ENCODE measurements around the gene TM9SF4. TPM values are rescaled to one million over a fixed set of nuclear protein-coding genes. Genes with fewer than 3 reads are reported as not detected.

The TM9SF4 gene
- polyA plus RNA-seq, 3 donors = 49.7 to 78.5 (median 78.3) TPM

DNA sequence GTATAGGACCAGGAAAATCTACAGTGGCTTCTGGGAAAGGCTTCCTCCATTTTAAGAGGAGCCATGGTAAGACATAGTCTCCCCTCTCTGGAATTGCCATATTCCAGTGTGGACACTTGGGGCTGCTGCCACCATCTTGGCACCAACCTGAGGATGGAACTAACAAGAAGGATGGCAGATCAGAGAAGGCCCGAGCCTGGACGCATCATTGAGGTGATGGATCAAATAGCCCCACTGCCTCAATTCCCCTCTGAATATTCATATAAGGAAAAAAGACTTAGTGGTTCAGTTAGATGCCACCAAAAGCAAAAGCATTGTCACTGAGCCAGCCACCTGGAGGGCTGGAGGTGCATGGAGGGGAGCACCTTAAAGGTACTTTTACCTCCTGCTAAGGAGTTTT lies 72.1 kb downstream of the TM9SF4 start:
- H3K4me1 ChIP-seq (ENCODE audit: control insufficient read depth in 1 of 2, insufficient read depth in 2 of 2, low read length in 2 of 2) = no peaks in the 10 kb centered on the region
- H2AFZ ChIP-seq (ENCODE audit: insufficient read depth, low read depth, low read length, poor library complexity, severe bottlenecking) = no peak overlapping the region
- intact Hi-C loops (cut with micrococcal nuclease) = no loop called here
- no peaks in the 10 kb centered on the region for H3K27me3 ChIP-seq (ENCODE audit: control insufficient read depth in 2 of 2, insufficient read depth in 2 of 2, low read length in 2 of 2)
- no peak overlapping the region for H3K27ac ChIP-seq (ENCODE audit: low read depth in 1 of 2, low read length in 2 of 2)
- no peak overlapping the region for H3K4me3 Mint-ChIP-seq
- no peaks in the 10 kb centered on the region for H3K9me3 ChIP-seq (replicated peaks in 1 of 2; ENCODE audit: control insufficient read depth in 1 of 2, insufficient read depth in 1 of 2, low read length in 2 of 2)
- H4K20me1 ChIP-seq (ENCODE audit: insufficient read depth, low read length) = no peaks in the 10 kb centered on the region
- no peaks in the 10 kb centered on the region for H3K79me2 ChIP-seq (ENCODE audit: insufficient read depth, low read length)
- peaks cover 0 to 2% (median 0%) of the 10 kb centered on the region in 7 donors for H3K9me3 Mint-ChIP-seq
- H3K27me3 Mint-ChIP-seq (ENCODE audit: low read depth in 3 of 3) = peaks cover 0 to 7% (median 0%) of the 10 kb centered on the region in 3 donors
- no peak overlapping the region for H3K4me2 ChIP-seq (replicated peaks; ENCODE audit: extremely low read depth, low read length, poor library complexity, severe bottlenecking)
- no peaks in the 10 kb centered on the region for H3K4me1 Mint-ChIP-seq
- H3K36me3 Mint-ChIP-seq = no peaks in the 10 kb centered on the region
- no peak overlapping the region for H3K9ac ChIP-seq (ENCODE audit: insufficient read depth, low read length, poor library complexity, severe bottlenecking)
- no peak overlapping the region for H3K27ac Mint-ChIP-seq
- TF ChIP-seq, protein P1, sequence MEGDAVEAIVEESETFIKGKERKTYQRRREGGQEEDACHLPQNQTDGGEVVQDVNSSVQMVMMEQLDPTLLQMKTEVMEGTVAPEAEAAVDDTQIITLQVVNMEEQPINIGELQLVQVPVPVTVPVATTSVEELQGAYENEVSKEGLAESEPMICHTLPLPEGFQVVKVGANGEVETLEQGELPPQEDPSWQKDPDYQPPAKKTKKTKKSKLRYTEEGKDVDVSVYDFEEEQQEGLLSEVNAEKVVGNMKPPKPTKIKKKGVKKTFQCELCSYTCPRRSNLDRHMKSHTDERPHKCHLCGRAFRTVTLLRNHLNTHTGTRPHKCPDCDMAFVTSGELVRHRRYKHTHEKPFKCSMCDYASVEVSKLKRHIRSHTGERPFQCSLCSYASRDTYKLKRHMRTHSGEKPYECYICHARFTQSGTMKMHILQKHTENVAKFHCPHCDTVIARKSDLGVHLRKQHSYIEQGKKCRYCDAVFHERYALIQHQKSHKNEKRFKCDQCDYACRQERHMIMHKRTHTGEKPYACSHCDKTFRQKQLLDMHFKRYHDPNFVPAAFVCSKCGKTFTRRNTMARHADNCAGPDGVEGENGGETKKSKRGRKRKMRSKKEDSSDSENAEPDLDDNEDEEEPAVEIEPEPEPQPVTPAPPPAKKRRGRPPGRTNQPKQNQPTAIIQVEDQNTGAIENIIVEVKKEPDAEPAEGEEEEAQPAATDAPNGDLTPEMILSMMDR (IDR thresholded peaks at IDR 0.05) = no peak
- no CpG with 5 or more reads among the region's 2 CpGs for WGBS (ENCODE audit: insufficient coverage)
- no peak for DNase-seq
- H3K36me3 ChIP-seq (replicated peaks in 1 of 2; ENCODE audit: control insufficient read depth in 1 of 2, insufficient read depth in 2 of 2, low read length in 2 of 2) = no peaks in the 10 kb centered on the region
- H3K4me3 ChIP-seq (replicated peaks in 1 of 3; ENCODE audit: low read depth in 2 of 3, low read length in 3 of 3) = no peak overlapping the region

DNA sequence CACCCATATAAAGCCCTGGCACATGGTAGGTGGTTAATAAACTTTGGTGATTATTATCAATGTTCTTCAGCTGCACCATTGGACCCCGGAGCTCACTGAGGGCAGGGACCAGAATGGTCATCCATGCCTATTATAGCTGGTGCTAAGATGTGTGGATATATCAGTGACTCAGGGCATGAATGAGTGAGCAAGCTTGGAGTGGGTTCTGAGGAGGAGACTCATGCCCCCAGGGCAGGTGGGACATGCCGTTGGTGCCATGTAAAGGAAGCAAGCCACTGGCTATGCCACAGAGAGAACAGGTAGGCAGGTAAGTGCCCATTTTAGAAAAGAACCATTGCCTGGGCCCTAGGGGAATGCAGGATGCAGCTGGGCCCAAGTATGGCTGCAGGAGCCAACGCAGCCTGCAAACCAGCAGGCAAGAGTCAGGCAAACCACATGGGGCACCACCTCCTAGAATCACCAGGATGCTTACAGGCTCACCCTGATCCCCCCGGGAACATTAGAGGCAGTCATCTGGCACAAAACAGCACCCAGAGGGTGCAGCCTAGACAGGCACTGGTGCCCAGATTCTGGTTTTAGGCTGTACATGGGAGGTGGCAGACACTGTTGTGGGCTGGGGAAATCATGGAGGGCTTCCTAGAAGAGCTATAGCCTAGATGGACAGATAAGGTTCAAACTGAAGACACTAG lies 74.6 kb downstream of the TM9SF4 start:
- Histone ChIP-seq H3K27ac (ENCODE audit: low read depth in 1 of 2, low read length in 2 of 2) (no peak overlapping the region), H3K4me1 (ENCODE audit: control insufficient read depth in 1 of 2, insufficient read depth in 2 of 2, low read length in 2 of 2) (peaks cover 0 to 1% of the 10 kb centered on the region in 2 donors), H3K4me2 (replicated peaks; ENCODE audit: extremely low read depth, low read length, poor library complexity, severe bottlenecking) (no peak overlapping the region), H4K20me1 (ENCODE audit: insufficient read depth, low read length) (no peaks in the 10 kb centered on the region), H3K9ac (ENCODE audit: insufficient read depth, low read length, poor library complexity, severe bottlenecking) (no peak overlapping the region), H3K4me3 (replicated peaks in 1 of 3; ENCODE audit: low read depth in 2 of 3, low read length in 3 of 3) (no peak overlapping the region), H3K79me2 (ENCODE audit: insufficient read depth, low read length) (no peaks in the 10 kb centered on the region), H3K27me3 (ENCODE audit: control insufficient read depth in 2 of 2, insufficient read depth in 2 of 2, low read length in 2 of 2) (no peaks in the 10 kb centered on the region), H3K9me3 (replicated peaks in 1 of 2; ENCODE audit: control insufficient read depth in 1 of 2, insufficient read depth in 1 of 2, low read length in 2 of 2) (no peaks in the 10 kb centered on the region), H2AFZ (ENCODE audit: insufficient read depth, low read depth, low read length, poor library complexity, severe bottlenecking) (no peak overlapping the region), H3K36me3 (replicated peaks in 1 of 2; ENCODE audit: control insufficient read depth in 1 of 2, insufficient read depth in 2 of 2, low read length in 2 of 2) (no peaks in the 10 kb centered on the region)
- Mint-ChIP-seq H3K27ac (no peak overlapping the region), H3K27me3 (ENCODE audit: low read depth in 3 of 3) (peaks cover 0 to 7% (median 3%) of the 10 kb centered on the region in 3 donors), H3K4me1 (peaks cover 5% of the 10 kb centered on the region), H3K4me3 (no peak overlapping the region), H3K36me3 (peaks cover 2 to 4% of the 10 kb centered on the region in 2 donors), H3K9me3 (peaks cover 0 to 3% (median 0%) of the 10 kb centered on the region in 7 donors)
- WGBS (ENCODE audit: insufficient coverage) = 98% methylated on average over 3 of the region's 4 CpGs
- intact Hi-C loops (cut with micrococcal nuclease) = no loop called here
- TF ChIP-seq, protein P1 (IDR thresholded peaks at IDR 0.05) = no peak
- no peak for DNase-seq
